ENCODE data around the gene DLG2.
"Not testable (repeated sequence)": the region's sequence is repeated elsewhere in the genome, so short reads cannot be mapped to it uniquely, and the experiment has no call there.

DLG2 gene

GRCh38 chr11:84884836-84885235 is 742.3 kb downstream of the DLG2 start:
- no peak for DNase-seq

DNA sequence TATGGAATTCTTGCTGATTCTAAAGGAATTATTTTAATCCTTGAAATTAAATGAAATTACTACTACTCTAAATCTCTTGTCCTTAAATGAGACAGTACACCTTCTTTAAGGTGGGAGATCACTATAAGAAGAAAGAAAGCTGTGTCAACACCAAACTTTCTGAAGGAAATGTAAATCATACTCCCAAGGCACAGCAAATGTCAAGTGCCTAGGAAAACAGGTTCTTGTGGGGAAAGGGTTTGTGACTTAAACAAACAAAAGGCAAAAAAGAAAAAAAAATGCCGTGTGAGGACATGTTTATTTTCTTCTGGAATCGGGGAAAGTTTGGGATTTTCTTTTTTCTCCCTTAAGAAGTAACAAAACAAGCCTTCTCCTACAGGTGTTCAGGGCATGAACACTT is 745.1 kb downstream of the DLG2 start:
- no peak for DNase-seq

- no peak for DNase-seq
Measured at GRCh38 chr11:84871116-84871515, 756.0 kb downstream of the DLG2 start.

DNA sequence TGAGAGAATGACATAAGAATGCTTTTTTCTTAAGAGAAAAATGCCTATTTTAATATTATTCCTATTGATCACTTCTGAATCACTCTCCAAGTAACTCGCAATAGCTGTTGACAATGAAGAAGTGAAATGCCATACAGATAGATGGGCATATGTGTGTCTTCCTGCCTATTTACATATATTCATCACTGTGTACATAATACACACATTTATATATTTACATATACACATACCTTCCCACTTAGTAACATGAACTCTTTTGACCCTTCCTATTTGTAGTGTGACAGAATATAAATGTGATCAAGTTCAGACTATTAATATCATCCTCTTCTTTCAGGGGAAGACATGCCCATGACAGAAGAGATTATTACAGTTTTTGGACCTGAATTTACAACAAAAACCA is 756.7 kb downstream of the DLG2 start:
- no peak for DNase-seq

- no peak for DNase-seq
Measured at GRCh38 chr11:84866922-84867321, 760.2 kb downstream of the DLG2 start.

DNA sequence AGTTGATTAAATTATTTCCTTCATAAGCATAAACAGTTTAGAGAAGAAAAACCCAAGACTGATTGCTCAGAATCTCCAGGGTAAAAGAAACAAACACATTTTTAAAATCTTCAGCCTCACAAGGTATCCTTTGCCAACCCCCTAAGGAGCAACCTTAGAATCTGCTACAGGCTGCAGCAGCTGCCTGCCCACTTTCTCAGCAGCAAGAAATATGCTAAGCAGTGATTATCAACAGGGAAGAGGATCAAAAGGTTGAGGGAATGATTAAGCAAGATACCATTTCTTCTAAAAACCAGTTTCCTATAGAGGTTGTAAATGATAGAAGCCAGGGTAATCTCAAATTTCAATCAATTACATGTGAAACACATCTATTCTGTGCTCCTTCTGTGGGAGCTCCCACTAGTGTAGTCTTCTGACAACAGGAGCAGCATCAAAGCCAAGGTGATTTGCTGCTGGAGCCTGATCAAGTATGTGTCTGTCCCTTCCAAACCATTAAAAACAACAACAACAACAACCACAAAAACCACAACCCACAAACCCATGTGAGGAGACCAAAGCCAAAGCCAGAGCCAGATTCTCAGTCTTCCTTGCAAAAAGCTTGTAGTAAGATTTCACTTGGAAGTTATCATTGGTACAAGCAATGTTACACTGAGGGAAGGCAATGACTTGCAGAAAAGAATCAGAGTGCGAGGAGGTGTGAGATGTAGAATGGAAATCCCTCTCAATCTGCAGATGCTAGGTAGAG is 761.2 kb downstream of the DLG2 start:
- no peak for DNase-seq

- DNase-seq, result no peak
Measured at GRCh38 chr11:84865257-84865656, 761.9 kb downstream of the DLG2 start.

GRCh38 chr11:84857746-84858145 is 769.4 kb downstream of the DLG2 start:
- no peak for DNase-seq

- DNase-seq, result no peak
Measured at GRCh38 chr11:84855508-84856245, 771.5 kb downstream of the DLG2 start.

DNA sequence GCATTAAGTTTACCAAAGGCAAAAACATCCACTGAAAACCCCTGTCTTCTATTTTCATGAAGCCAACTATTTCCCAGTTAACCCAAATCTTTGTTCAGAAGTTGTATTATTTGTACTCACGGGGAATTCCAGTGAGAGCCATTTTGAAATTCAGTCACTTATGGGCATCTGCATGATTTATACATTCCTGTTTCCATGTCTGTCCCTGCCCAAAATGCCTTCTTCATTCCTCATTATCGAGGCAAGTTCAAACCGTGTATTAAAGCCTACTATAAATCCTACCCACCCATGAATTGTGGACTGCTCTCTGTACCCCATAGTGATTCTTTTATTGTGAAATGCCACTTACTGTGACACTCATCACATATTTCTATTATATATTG is 772.7 kb downstream of the DLG2 start:
- DNase-seq, result no peak

- no peak for DNase-seq
Measured at GRCh38 chr11:84853841-84854497, 773.2 kb downstream of the DLG2 start.

DNA sequence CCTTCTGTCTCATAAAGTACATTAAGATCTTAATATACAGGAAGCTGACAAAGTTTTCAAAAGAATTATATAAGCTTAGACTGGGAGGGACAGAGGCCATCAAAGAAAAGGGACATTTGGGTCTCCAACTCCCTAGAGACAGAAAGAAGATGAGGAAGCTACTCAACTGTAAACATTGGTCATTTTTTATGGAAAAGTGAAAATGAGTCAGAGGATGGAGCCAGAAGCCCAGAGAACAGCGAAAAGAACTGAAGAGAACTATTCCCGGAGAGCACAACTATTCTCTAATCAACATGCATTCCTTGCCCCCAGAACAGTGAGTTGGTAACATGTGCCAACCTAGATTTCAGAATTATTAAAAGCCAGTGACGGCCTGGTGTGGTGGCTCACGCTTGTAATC is 779.3 kb downstream of the DLG2 start:
- no peak for DNase-seq

GRCh38 chr11:84840201-84840600 is 786.9 kb downstream of the DLG2 start:
- DNase-seq, result not testable (repeated sequence)

DNA sequence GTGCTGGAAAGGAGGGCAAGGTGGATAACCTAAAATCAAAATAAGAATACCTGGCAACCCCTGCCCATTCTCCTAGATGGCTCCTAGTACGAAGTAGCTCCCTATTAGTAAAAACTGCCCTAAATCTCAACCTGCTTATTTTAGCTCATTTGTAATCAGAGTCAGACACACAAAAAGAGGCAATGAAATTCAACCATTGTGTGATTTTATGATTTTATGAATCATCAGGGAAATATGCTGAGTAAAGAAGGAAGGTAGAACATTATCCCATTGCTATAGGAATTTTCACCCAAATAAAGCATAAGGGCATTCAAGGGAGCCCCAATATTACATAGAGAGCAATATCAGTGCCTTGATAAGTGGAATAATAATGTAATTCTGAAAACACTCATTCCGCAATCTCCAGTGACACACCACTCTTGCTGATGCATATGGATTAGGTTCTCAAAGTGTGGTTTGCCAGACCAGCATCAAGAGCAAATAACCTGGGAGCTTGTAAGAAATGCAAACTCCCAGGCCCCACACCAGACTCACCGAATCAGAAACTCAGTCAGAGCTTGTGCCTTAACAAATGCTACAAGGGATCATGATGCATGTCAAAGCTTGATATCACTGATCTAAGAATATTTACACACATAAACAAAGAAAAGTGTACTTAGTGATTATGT is 789.6 kb downstream of the DLG2 start:
- no peak for DNase-seq

GRCh38 chr11:84836371-84836770 is 790.8 kb downstream of the DLG2 start:
- DNase-seq, result no peak

DNA sequence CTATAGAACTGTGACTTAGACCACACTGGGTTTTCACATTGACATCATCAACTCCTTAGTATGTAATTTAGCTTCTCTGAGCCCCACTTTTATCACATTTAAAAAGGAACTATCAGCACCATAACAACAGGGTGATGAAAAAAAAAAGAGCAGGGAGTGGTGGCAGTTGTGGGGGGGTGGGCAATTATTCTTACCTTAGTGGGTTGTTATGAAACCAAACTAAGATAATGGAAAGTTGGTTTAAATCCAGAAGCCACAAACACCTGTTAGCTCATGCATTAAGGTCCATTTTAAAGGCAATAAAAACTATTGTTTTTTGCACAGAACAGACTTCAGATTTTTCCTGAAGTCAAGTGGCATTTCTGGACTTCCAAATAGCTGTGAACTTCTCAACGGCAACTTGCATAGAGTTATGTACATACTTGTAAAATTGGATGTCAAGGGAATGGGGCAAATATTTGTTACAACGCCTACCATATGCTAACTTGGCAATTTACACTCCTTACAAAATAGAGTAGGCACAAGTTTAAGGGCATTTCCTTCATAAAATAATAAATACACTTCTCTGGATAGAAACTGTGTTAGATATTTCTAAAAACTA is 793.6 kb downstream of the DLG2 start:
- DNase-seq, result no peak

GRCh38 chr11:84830372-84830771 is 796.8 kb downstream of the DLG2 start:
- DNase-seq, result no peak

DNA sequence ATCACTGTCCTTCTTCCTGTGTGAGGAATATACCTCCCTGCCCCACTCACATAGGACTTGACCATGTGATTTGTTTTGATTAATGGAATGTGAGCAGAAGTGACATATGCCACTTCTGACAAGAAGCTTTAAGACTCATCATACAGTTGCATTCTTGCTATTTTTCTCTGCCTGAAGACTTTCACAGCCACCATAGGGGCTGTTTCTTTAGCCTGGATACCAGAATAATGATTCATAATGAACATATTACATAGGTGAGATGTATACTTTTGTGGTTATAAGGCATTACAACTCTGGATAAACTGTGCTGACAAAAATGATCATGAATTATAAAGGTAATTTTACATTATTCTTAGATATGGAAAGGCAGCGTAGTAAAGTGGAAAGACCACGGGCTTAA is 798.0 kb downstream of the DLG2 start:
- no peak for DNase-seq

DNA sequence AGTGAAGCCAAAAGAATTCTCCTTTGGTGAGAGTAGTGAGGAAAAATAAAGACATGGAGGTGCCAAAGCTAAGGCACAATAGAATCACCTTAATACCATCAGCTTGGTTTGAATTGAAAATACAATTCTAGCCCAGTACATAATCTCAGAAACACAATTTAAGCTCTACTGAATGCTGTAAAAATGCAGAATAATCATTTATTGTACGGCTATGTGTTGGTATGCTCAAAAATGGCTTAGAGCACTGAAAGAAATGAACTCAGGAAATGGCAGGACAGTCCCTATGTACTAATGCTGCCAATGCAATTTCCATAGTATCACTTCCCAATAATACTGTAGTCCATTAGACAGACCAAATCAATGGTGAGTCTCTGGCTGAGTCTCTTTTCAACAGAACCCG is 798.5 kb downstream of the DLG2 start:
- no peak for DNase-seq

DNA sequence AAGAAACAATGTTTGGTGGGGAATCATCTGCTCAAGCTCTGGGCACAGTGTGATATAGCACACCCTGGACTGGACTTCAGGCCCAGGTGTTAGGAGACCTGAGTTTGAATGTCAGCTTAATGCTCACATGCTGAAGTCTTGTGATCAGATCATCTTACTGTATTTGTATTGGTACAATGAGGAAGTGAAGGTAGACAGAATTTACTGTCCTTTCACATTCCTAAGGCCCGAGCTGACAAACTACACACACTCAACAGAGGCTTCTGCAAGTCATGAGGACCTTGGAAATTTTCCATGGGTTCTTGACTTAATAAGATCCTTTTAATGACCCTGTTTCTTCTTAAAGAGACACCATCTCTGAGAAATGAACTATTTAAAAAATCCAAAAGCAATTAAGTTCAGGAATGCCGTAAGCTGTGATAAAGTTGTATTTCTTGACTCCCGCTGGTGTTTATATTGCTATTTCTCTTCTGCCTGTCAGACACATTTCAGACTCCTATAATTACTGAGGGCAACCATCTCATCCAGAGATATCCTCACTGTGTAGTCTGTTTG is 802.0 kb downstream of the DLG2 start:
- DNase-seq, result no peak

GRCh38 chr11:84824624-84825023 is 802.5 kb downstream of the DLG2 start:
- DNase-seq, result no peak

- DNase-seq, result no peak
Measured at GRCh38 chr11:84819537-84819936, 807.6 kb downstream of the DLG2 start.

DNA sequence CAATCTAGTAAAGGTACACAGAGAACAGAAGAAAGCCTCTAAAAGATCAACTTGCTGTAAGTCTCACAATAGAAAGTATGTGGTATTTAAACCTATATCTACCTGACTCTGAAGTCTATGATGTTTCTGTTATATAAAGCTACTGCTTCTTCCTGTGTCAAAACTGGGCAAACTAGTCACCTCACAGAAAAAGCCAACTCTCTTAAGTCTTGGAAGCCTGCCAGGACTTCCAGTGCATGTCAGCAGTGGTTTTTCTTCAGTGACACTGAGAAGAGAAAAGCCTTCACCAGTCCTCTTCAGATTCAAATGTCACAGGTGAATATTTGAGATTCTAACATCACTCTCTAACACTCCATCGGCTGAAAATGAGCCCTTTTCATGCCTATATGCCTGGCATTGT is 808.0 kb downstream of the DLG2 start:
- no peak for DNase-seq

Data from activated CD4-positive, alpha-beta T cell treated with anti-CD3 and anti-CD28 coated beads, Interleukin-2, Interleukin-6, amounts not matched to agents 100 ng/mL and 50 ng/mL, durations not matched to agents 16 hours and 8 hours (primary cell).